ENCODE data around the gene LMBR1L. TPM values are rescaled to one million over a fixed set of nuclear protein-coding genes. Genes with fewer than 3 reads are reported as not detected.

LMBR1L gene
- total RNA-seq, 1 experiment from 2014 or later = 26.4 TPM

DNA sequence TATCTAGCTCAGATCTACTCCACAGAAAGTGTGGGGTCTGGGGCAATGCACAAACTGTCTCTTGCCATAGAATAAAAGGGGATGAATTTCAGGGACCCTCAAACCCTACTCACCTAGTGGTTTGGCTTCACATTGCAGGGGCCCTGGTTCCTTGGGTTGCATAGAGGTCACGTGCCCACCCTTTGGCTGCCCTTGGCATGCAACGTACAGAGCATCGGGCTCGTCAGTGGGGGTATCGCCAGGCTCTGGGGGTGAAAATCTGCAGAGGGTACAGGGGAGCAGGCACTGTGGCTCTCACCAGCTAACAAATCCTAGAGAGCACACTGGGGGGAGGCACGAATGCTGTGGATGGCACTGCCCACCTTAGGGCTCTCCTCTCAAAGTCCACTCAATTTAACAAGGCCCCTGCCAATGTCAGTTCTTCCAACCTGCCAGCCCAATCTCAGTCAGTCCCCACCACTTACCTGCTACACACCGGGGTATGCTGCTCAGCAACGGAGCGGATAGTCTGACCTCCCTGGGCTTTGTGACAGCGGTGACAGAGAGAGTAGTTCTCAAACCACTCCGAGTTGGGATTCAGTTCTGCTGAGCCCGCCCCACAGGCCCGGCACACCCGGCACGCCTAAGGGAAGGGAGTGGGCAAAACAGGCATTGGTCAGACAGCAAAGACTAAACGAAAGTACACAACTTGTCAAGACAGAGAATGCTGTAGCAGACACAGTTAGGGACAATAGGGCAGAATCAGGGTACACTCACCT lies 58.0 kb downstream of the LMBR1L start:
- BruUV-seq (replicated peaks) = TSS peak; percentile 3
- Mint-ChIP-seq H3K4me3 (ENCODE audit: low read depth, unreplicated experiment) (no peak overlapping the region), H3K27me3 (ENCODE audit: unreplicated experiment) (no peaks in the 10 kb centered on the region), H3K27ac (ENCODE audit: unreplicated experiment) (no peak overlapping the region), H3K4me1 (ENCODE audit: low read depth, unreplicated experiment) (peaks cover 23% of the 10 kb centered on the region), H3K36me3 (ENCODE audit: insufficient read depth, unreplicated experiment) (peaks cover 30% of the 10 kb centered on the region), H3K9me3 (ENCODE audit: low read depth, unreplicated experiment) (no peaks in the 10 kb centered on the region)
- TF ChIP-seq, protein P1, sequence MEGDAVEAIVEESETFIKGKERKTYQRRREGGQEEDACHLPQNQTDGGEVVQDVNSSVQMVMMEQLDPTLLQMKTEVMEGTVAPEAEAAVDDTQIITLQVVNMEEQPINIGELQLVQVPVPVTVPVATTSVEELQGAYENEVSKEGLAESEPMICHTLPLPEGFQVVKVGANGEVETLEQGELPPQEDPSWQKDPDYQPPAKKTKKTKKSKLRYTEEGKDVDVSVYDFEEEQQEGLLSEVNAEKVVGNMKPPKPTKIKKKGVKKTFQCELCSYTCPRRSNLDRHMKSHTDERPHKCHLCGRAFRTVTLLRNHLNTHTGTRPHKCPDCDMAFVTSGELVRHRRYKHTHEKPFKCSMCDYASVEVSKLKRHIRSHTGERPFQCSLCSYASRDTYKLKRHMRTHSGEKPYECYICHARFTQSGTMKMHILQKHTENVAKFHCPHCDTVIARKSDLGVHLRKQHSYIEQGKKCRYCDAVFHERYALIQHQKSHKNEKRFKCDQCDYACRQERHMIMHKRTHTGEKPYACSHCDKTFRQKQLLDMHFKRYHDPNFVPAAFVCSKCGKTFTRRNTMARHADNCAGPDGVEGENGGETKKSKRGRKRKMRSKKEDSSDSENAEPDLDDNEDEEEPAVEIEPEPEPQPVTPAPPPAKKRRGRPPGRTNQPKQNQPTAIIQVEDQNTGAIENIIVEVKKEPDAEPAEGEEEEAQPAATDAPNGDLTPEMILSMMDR (IDR thresholded peaks at IDR 0.05; ENCODE audit: unreplicated experiment) = no peak
- intact Hi-C loops (cut with micrococcal nuclease; ENCODE audit: unreplicated experiment) = no loop called here
- DNase-seq = no peak
- CTCF ChIA-PET = no interaction called here

DNA sequence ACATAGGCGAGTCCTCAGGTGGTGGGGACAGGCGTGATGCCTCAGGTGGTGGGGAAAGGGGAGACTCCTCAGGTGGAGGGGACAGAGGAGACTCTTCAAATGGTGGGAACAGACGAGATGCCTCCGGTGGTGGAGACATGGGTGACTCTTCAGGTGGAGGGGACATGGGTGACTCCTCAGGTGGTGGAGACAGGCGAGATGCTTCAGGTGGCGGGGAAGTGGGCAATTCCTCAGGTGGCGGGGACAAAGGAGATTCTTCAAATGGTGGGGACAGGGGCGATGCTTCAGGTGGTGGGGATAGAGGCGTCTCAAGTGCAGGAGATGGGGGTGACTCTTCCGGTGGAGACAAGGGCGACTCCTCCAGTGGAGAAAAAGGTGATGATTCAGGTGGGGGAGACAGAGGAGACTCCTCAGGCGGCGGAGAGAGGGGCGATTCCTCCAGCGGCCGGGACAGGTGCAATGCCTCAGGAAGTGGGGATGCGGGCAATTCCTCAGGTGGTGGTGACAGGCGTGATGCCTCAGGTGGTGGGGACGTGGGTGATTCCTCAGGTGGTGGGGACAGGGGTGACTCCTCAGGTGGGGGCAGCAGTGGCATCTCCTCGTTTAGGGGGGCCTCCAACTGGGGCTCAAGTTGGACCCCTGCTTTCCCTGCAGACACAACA lies 58.7 kb downstream of the LMBR1L start:
- TF ChIP-seq, protein P1 (IDR thresholded peaks at IDR 0.05; ENCODE audit: unreplicated experiment) = no peak
- BruUV-seq (replicated peaks) = no TSS peak
- Mint-ChIP-seq H3K4me1 (ENCODE audit: low read depth, unreplicated experiment) (peaks cover 16% of the 10 kb centered on the region), H3K4me3 (ENCODE audit: low read depth, unreplicated experiment) (no peak overlapping the region), H3K36me3 (ENCODE audit: insufficient read depth, unreplicated experiment) (peaks cover 31% of the 10 kb centered on the region), H3K27me3 (ENCODE audit: unreplicated experiment) (no peaks in the 10 kb centered on the region), H3K27ac (ENCODE audit: unreplicated experiment) (no peak overlapping the region), H3K9me3 (ENCODE audit: low read depth, unreplicated experiment) (no peaks in the 10 kb centered on the region)
- intact Hi-C loops (cut with micrococcal nuclease; ENCODE audit: unreplicated experiment) = no loop called here
- DNase-seq = no peak
- CTCF ChIA-PET = no interaction called here

GRCh38 chr12:49051373-49051764 lies 59.3 kb downstream of the LMBR1L start:
- DNase-seq = no peak
- Mint-ChIP-seq H3K27ac (ENCODE audit: unreplicated experiment) (no peak overlapping the region), H3K4me3 (ENCODE audit: low read depth, unreplicated experiment) (no peak overlapping the region), H3K27me3 (ENCODE audit: unreplicated experiment) (no peaks in the 10 kb centered on the region), H3K36me3 (ENCODE audit: insufficient read depth, unreplicated experiment) (peaks cover 31% of the 10 kb centered on the region), H3K9me3 (ENCODE audit: low read depth, unreplicated experiment) (no peaks in the 10 kb centered on the region), H3K4me1 (ENCODE audit: low read depth, unreplicated experiment) (peaks cover 11% of the 10 kb centered on the region)
- BruUV-seq (replicated peaks) = no TSS peak
- TF ChIP-seq, protein P1 (IDR thresholded peaks at IDR 0.05; ENCODE audit: unreplicated experiment) = no peak
- intact Hi-C loops (cut with micrococcal nuclease; ENCODE audit: unreplicated experiment) = no loop called here
- CTCF ChIA-PET = no interaction called here

- no peak overlapping the region for H3K4me3 Mint-ChIP-seq (ENCODE audit: low read depth, unreplicated experiment)
- H3K27me3 Mint-ChIP-seq (ENCODE audit: unreplicated experiment) = no peaks in the 10 kb centered on the region
- TF ChIP-seq, protein P1 (IDR thresholded peaks at IDR 0.05; ENCODE audit: unreplicated experiment) = no peak
- no peaks in the 10 kb centered on the region for H3K9me3 Mint-ChIP-seq (ENCODE audit: low read depth, unreplicated experiment)
- H3K4me1 Mint-ChIP-seq (ENCODE audit: low read depth, unreplicated experiment) = peaks cover 5% of the 10 kb centered on the region
- BruUV-seq (replicated peaks) = TSS peak; percentile 7
- no peak for DNase-seq
- intact Hi-C loops (cut with micrococcal nuclease; ENCODE audit: unreplicated experiment) = no loop called here
- peak overlapping the region; percentile 47 for H3K27ac Mint-ChIP-seq (ENCODE audit: unreplicated experiment)
- CTCF ChIA-PET = no interaction called here
- H3K36me3 Mint-ChIP-seq (ENCODE audit: insufficient read depth, unreplicated experiment) = peaks cover 36% of the 10 kb centered on the region
Observed at GRCh38 chr12:49050507-49051372, 59.9 kb downstream of the LMBR1L start.
